RWPE1 (cell line): ENCODE data around the gene PCDHA4.
"Not testable (repeated sequence)": the region's sequence is repeated elsewhere in the genome, so short reads cannot be mapped to it uniquely, and the experiment has no call there.

Experiments used
- CTCF ChIA-PET: fragments of 350-600 bp; sonication (Branson Sonifier 250); formaldehyde crosslinking; extraction: SDS; loops from one replicate; lab custom pipeline; 2021; lab: Yijun Ruan, JAX
- POLR2A ChIA-PET: fragments of 400-600 bp; formaldehyde crosslinking; extraction: SDS; loops from one replicate; lab custom pipeline; 2020; ENCODE audit warnings: antibody characterized with exemption; ENCODE audit not compliant: low non-redundant PET; lab: Yijun Ruan, JAX
- DNase-seq: peaks from one replicate; pipeline ENCODE4 v3.0.0; 2012; ENCODE audit warnings: low spot score
- H3K27ac ChIP-seq: fragments of 450-650 bp; 2 replicates; pipeline ENCODE4 v1.5.1; 2017
- CTCF ChIP-seq: fragments of 450-650 bp; conservative IDR thresholded peaks from 2 replicates; pipeline ENCODE4 v1.5.1; 2017; ENCODE audit warnings: low read depth, mild to moderate bottlenecking

Gene PCDHA4

GRCh38 chr5:140823475-140823874, 16.6 kb downstream of the PCDHA4 start:
- no peak for DNase-seq
- ChIA-PET CTCF (interaction anchor here (0.6 kb wide), 1 partner anchor 60 kb away, joined by 4 read pairs; no protein-coding TSS in a partner anchor), POLR2A (no interaction called here)
- H3K27ac ChIP-seq, result no peak overlapping the region
- no peak for TF ChIP-seq CTCF

GRCh38 chr5:140827704-140828361, 21.0 kb downstream of the PCDHA4 start, which contains the start of gene PCDHA6:
Gene PCDHA6 (plus strand): TSS chr5:140827960. CDS start chr5:140828092, 132 bp downstream.
- ChIA-PET POLR2A (no interaction called here), CTCF (interaction anchor here (0.6 to 1.1 kb wide), 3 partner anchors 14 to 390 kb away, joined by 3 to 5 read pairs (median 4); no protein-coding TSS in a partner anchor)
- H3K27ac ChIP-seq, result no peak within 1 kb of the TSS
- no peak for TF ChIP-seq CTCF
- no peak for DNase-seq

GRCh38 chr5:140828362-140828737, 21.5 kb downstream of the PCDHA4 start:
- ChIA-PET POLR2A (no interaction called here), CTCF (interaction anchor here (0.6 to 1.1 kb wide), 3 partner anchors 13 to 389 kb away, joined by 3 to 5 read pairs (median 4); no protein-coding TSS in a partner anchor)
- no peak for DNase-seq
- TF ChIP-seq CTCF, result no peak
- no peak overlapping the region for H3K27ac ChIP-seq

GRCh38 chr5:140829511-140830501, 22.9 kb downstream of the PCDHA4 start:
- POLR2A ChIA-PET, result not testable (repeated sequence)

GRCh38 chr5:140833993-140834392, 27.1 kb downstream of the PCDHA4 start, which contains the start of gene PCDHA7:
Gene PCDHA7 (plus strand): TSS chr5:140834269. CDS start chr5:140834384, 115 bp downstream.
- CTCF ChIA-PET, result no interaction called here
- TF ChIP-seq CTCF, result peak; percentile 27
- POLR2A ChIA-PET, result no interaction called here
- no peak for DNase-seq
- no peak within 1 kb of the TSS for H3K27ac ChIP-seq

More at GRCh38 chr5:140829511-140830501, 22.9 kb downstream of the PCDHA4 start:
- DNase-seq, H3K27ac ChIP-seq: not testable (repeated sequence)
- CTCF ChIA-PET, result interaction anchor here (0.6 kb wide), 1 partner anchor 10 kb away, joined by 3 read pairs; no protein-coding TSS in a partner anchor

- CTCF ChIA-PET, H3K27ac ChIP-seq, DNase-seq, POLR2A ChIA-PET: not testable (repeated sequence)
Observed at GRCh38 chr5:140834439-140835008, 27.7 kb downstream of the PCDHA4 start.
